GM21717 (cell line): ENCODE results near the gene GPRIN2.
"Not testable (repeated sequence)": the region's sequence is repeated elsewhere in the genome, so short reads cannot be mapped to it uniquely, and the experiment has no call there.

Experiments
- ATAC-seq: cut with Tn5 transposase; IDR thresholded peaks from one replicate; pipeline ENCODE4 v1.9.1; 2021; ENCODE audit warnings: mild to moderate bottlenecking, moderate library complexity; ENCODE audit not compliant: unreplicated experiment

GPRIN2 gene

GRCh38 chr10:46538717-46539426 lies 17.6 kb downstream of the GPRIN2 start:
- no peak for ATAC-seq

GRCh38 chr10:46538155-46538554 lies 18.3 kb downstream of the GPRIN2 start:
- no peak for ATAC-seq

- ATAC-seq, result no peak
Observed at GRCh38 chr10:46537309-46537708, 19.1 kb downstream of the GPRIN2 start.

- ATAC-seq, result no peak
Observed at GRCh38 chr10:46536781-46537180, 19.7 kb downstream of the GPRIN2 start.

- no peak for ATAC-seq
Observed at GRCh38 chr10:46536171-46536570, 20.3 kb downstream of the GPRIN2 start.

- no peak for ATAC-seq
Observed at GRCh38 chr10:46534828-46535524, 21.5 kb downstream of the GPRIN2 start.

- not testable (repeated sequence) for ATAC-seq
Observed at GRCh38 chr10:46532256-46532655, 24.2 kb downstream of the GPRIN2 start.

- no peak for ATAC-seq
Observed at GRCh38 chr10:46530249-46531186, 25.9 kb downstream of the GPRIN2 start.

- ATAC-seq, result not testable (repeated sequence)
Observed at GRCh38 chr10:46529742-46530141, 26.7 kb downstream of the GPRIN2 start.

GRCh38 chr10:46528675-46529615 lies 27.5 kb downstream of the GPRIN2 start:
- no peak for ATAC-seq

- ATAC-seq, result no peak
Observed at GRCh38 chr10:46528171-46528671, 28.2 kb downstream of the GPRIN2 start.

GRCh38 chr10:46527241-46527811 lies 29.1 kb downstream of the GPRIN2 start:
- ATAC-seq, result no peak

- ATAC-seq, result no peak
Observed at GRCh38 chr10:46526682-46527038, 29.8 kb downstream of the GPRIN2 start.

- ATAC-seq, result no peak
Observed at GRCh38 chr10:46525824-46526681, 30.4 kb downstream of the GPRIN2 start.

GRCh38 chr10:46525177-46525823 lies 31.2 kb downstream of the GPRIN2 start:
- no peak for ATAC-seq

GRCh38 chr10:46524472-46525176 lies 31.8 kb downstream of the GPRIN2 start:
- no peak for ATAC-seq

GRCh38 chr10:46523962-46524471 lies 32.4 kb downstream of the GPRIN2 start:
- no peak for ATAC-seq
